ENCODE results near the gene FAM193B. TPM values are rescaled to one million over a fixed set of nuclear protein-coding genes. Genes with fewer than 3 reads are reported as not detected.

Gene FAM193B
- total and polyA plus RNA-seq, 2 of the 13 experiments (the other 11 are each of a cell fraction or from before 2014, with no cell fraction given), result 21.2 to 40.9 TPM

- Histone ChIP-seq H3K9me3 (ENCODE audit: low read length) (no peaks in the 10 kb centered on the region), H4K20me1 (ENCODE audit: insufficient read depth, low read length) (no peaks in the 10 kb centered on the region), H3K9ac (ENCODE audit: insufficient read depth, low read depth, low read length) (peak overlapping the region; percentile 96), H3K4me2 (ENCODE audit: low read depth, low read length) (peak overlapping the region; percentile 69), H2AFZ (ENCODE audit: low read length) (no peak overlapping the region), H3K4me1 (ENCODE audit: insufficient read depth, low read length) (peaks cover 39% of the 10 kb centered on the region), H3K4me3 (replicated peaks in 1 of 3; ENCODE audit: insufficient read depth in 1 of 3, low read depth in 2 of 3, low read length in 3 of 3) (peak overlapping the region; percentile 93 to 97 (median 95)), H3K79me2 (ENCODE audit: insufficient read depth, low read length) (peaks cover 20% of the 10 kb centered on the region), H3K27ac (ENCODE audit: extremely low read length, insufficient read depth, low read length) (peak overlapping the region; percentile 74), H3K36me3 (replicated peaks in 1 of 2; ENCODE audit: control insufficient read depth in 1 of 2, insufficient read depth in 2 of 2, low read length in 2 of 2) (peaks cover 24 to 34% of the 10 kb centered on the region in 2 experiments), H3K27me3 (ENCODE audit: control insufficient read depth in 1 of 2, insufficient read depth in 2 of 2, low read length in 2 of 2) (no peaks in the 10 kb centered on the region; a peak in 1 of 5 replicates)
- TF ChIP-seq ZNF775 (CRISPR knock-in tag; IDR thresholded peaks at IDR 0.05; ENCODE audit: borderline replicate concordance) (no peak), ARID5B (CRISPR knock-in tag; IDR thresholded peaks at IDR 0.05) (no peak), CENPBD1 (CRISPR knock-in tag; IDR thresholded peaks at IDR 0.05; ENCODE audit: borderline replicate concordance, low read depth) (no peak), ADNP (CRISPR knock-in tag; IDR thresholded peaks at IDR 0.05) (no peak), THAP7 (CRISPR knock-in tag; IDR thresholded peaks at IDR 0.05) (no peak), TGIF2 (CRISPR knock-in tag; IDR thresholded peaks at IDR 0.05) (no peak), ZNF430 (CRISPR knock-in tag; IDR thresholded peaks at IDR 0.05) (no peak), ELF4 (CRISPR knock-in tag; IDR thresholded peaks at IDR 0.05; ENCODE audit: borderline replicate concordance) (no peak), TBL1XR1 (IDR thresholded peaks at IDR 0.05; ENCODE audit: borderline replicate concordance, low read length, partially characterized antibody) (no peak), BRF2 (CRISPR knock-in tag; IDR thresholded peaks at IDR 0.05) (no peak)
- intact Hi-C loops (cut with micrococcal nuclease; ENCODE audit: unreplicated experiment), result loop anchor here (5.0 kb wide), 1 partner anchor 46 kb away; no protein-coding TSS in a partner anchor
- DNase-seq (ENCODE audit: low spot score) (no peak), FAIRE-seq (no peak), ATAC-seq (no peak)
- TSS peak; percentile 52 for BruUV-seq (replicated peaks)
- in situ Hi-C loops (cut with HindIII; ENCODE audit: extremely low pct_ligation_motif_present, low pct_unique_long_range_greater_than_20kb), result no loop called here
- WGBS (ENCODE audit: low lambda C conversion rate), result 65% methylated on average over 13 of the region's 13 CpGs
- CTCF ChIA-PET (ENCODE audit: low intra/inter-chr PET ratio, low total read pairs), result no interaction called here
- POLR2A ChIA-PET, result interaction anchor here (0.7 to 2.0 kb wide), 6 partner anchors 14 to 639 kb away, joined by 3 to 12 read pairs (median 4); partner anchors contain the start of genes DDX41, FAM193B, PDLIM7 and PHYKPL
Observed at GRCh38 chr5:177592905-177593304, 38.5 kb upstream of the FAM193B start.
